DOHH2 (cell line): ENCODE results near the gene IL1R1.

Experiments
- H3F3A ChIP-seq: fragments of 200-600 bp; sonication (generic), shearing (Covaris generic); 2 replicates; pipeline ENCODE4 v1.6.0; 2016; ENCODE audit warnings: antibody characterized with exemption, mild to moderate bottlenecking; ENCODE audit not compliant: control insufficient read depth, insufficient read depth
- H3K27ac ChIP-seq: fragments of 200-600 bp; sonication (generic); 2 replicates; pipeline ENCODE4 v1.5.1; 2014; ENCODE audit warnings: low read depth, mild to moderate bottlenecking, low read length, moderate library complexity
- H3K27me3 ChIP-seq: fragments of 200-600 bp; sonication (generic); 2 replicates; pipeline ENCODE4 v1.6.1; 2014; ENCODE audit warnings: mild to moderate bottlenecking, low read length, mixed read lengths; ENCODE audit not compliant: control insufficient read depth
- H3K36me3 ChIP-seq: fragments of 200-600 bp; sonication (generic); 2 replicates; pipeline ENCODE4 v1.6.1; 2014; ENCODE audit warnings: mild to moderate bottlenecking, low read length, moderate library complexity, mixed read lengths; ENCODE audit not compliant: control insufficient read depth
- H3K4me1 ChIP-seq: fragments of 200-600 bp; sonication (generic); 2 replicates; pipeline ENCODE4 v1.6.1; 2014; ENCODE audit warnings: mild to moderate bottlenecking, low read length, mixed read lengths; ENCODE audit not compliant: control insufficient read depth
- H3K4me2 ChIP-seq: fragments of 200-600 bp; sonication (generic); 2 replicates; pipeline ENCODE4 v1.6.0; 2014; ENCODE audit warnings: mild to moderate bottlenecking, low read length, moderate library complexity
- H3K4me3 ChIP-seq: fragments of 200-600 bp; sonication (generic); 2 replicates; pipeline ENCODE4 v1.5.1; 2014; ENCODE audit warnings: mild to moderate bottlenecking, low read length, mixed read lengths
- H3K79me2 ChIP-seq: fragments of 200-600 bp; sonication (generic); 2 replicates; pipeline ENCODE4 v1.6.1; 2014; ENCODE audit warnings: mild to moderate bottlenecking, low read length, mixed read lengths; ENCODE audit not compliant: control insufficient read depth
- H3K9me2 ChIP-seq: fragments of 200-600 bp; sonication (generic); replicated peaks from 2 replicates; pipeline ENCODE4 v1.6.1; 2014; ENCODE audit warnings: mild to moderate bottlenecking, low read length, mixed read lengths; ENCODE audit not compliant: control insufficient read depth
- H3K9me3 ChIP-seq: fragments of 200-600 bp; sonication (generic); 2 replicates; pipeline ENCODE4 v1.6.1; 2014; ENCODE audit warnings: antibody characterized with exemption, low read length, mixed read lengths; ENCODE audit not compliant: control insufficient read depth, insufficient read depth
- H4K20me1 ChIP-seq: fragments of 200-600 bp; sonication (generic); 2 replicates; pipeline ENCODE4 v1.6.0; 2014; ENCODE audit warnings: low read depth, mild to moderate bottlenecking, antibody characterized with exemption, low read length, moderate library complexity; ENCODE audit not compliant: control insufficient read depth, insufficient read depth
- EZH2phosphoT487 ChIP-seq: fragments of 200-600 bp; sonication (generic); IDR thresholded peaks from 2 replicates; pipeline ENCODE4 v1.6.1; 2017; ENCODE audit warnings: borderline replicate concordance, mild to moderate bottlenecking, antibody characterized with exemption, low read length, moderate library complexity, mixed read lengths
- TF ChIP-seq, protein P1 (sequence below): fragments of 200-600 bp; sonication (generic); IDR thresholded peaks from one replicate; pipeline ENCODE4 v1.5.1; 2014; ENCODE audit warnings: antibody characterized with exemption, mild to moderate bottlenecking, low read depth, low read length; ENCODE audit not compliant: poor library complexity, severe bottlenecking

Gene IL1R1

GRCh38 chr2:102120261-102120660, 22.3 kb upstream of the IL1R1 start:
- Histone ChIP-seq H3K79me2 (no peaks in the 10 kb centered on the region), H3K27ac (no peak overlapping the region), H3K27me3 (no peaks in the 10 kb centered on the region)

GRCh38 chr2:102120701-102121159, 21.8 kb upstream of the IL1R1 start:
- Histone ChIP-seq H4K20me1 (no peaks in the 10 kb centered on the region), H3F3A (no peaks in the 10 kb centered on the region), H3K9me2 (no peaks in the 10 kb centered on the region), H3K27ac (no peak overlapping the region), H3K4me3 (no peak overlapping the region), H3K36me3 (no peaks in the 10 kb centered on the region), H3K4me2 (no peak overlapping the region), H3K79me2 (no peaks in the 10 kb centered on the region), H3K27me3 (no peaks in the 10 kb centered on the region), H3K9me3 (no peaks in the 10 kb centered on the region), H3K4me1 (no peaks in the 10 kb centered on the region)
- TF ChIP-seq, protein P1, sequence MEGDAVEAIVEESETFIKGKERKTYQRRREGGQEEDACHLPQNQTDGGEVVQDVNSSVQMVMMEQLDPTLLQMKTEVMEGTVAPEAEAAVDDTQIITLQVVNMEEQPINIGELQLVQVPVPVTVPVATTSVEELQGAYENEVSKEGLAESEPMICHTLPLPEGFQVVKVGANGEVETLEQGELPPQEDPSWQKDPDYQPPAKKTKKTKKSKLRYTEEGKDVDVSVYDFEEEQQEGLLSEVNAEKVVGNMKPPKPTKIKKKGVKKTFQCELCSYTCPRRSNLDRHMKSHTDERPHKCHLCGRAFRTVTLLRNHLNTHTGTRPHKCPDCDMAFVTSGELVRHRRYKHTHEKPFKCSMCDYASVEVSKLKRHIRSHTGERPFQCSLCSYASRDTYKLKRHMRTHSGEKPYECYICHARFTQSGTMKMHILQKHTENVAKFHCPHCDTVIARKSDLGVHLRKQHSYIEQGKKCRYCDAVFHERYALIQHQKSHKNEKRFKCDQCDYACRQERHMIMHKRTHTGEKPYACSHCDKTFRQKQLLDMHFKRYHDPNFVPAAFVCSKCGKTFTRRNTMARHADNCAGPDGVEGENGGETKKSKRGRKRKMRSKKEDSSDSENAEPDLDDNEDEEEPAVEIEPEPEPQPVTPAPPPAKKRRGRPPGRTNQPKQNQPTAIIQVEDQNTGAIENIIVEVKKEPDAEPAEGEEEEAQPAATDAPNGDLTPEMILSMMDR: no peak

More at GRCh38 chr2:102120261-102120660, 22.3 kb upstream of the IL1R1 start:
- Histone ChIP-seq H4K20me1 (no peaks in the 10 kb centered on the region), H3K4me1 (no peaks in the 10 kb centered on the region), H3K4me2 (no peak overlapping the region), H3K9me2 (no peaks in the 10 kb centered on the region), H3K36me3 (no peaks in the 10 kb centered on the region), H3F3A (no peaks in the 10 kb centered on the region), H3K4me3 (no peak overlapping the region), H3K9me3 (no peaks in the 10 kb centered on the region)
- TF ChIP-seq EZH2phosphoT487: no peak
- TF ChIP-seq, protein P1: no peak

DNA sequence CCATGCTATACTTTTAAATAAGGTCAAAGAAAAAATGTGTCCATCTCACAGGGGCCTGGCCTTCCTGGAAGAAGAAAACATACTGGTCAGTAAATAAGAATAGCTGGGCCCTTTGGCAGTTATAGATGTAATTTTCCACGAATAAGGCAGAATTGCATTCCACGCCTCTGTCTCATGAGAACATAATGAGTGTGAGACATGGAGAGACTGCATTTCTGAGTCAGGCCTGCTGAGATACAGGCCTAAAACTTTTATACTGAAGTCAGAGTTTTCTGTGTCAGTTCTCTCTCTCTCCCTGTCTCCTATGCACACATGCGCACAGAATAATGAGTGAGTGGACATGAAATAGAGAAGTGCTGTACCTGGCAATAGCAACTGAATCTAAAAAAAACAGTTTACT, 20.4 kb upstream of the IL1R1 start:
- Histone ChIP-seq H3K36me3 (no peaks in the 10 kb centered on the region), H4K20me1 (no peaks in the 10 kb centered on the region), H3K4me2 (no peak overlapping the region), H3K27me3 (no peaks in the 10 kb centered on the region), H3F3A (no peaks in the 10 kb centered on the region), H3K9me2 (no peaks in the 10 kb centered on the region; the same call in 1 of the 2 replicates), H3K79me2 (no peaks in the 10 kb centered on the region), H3K9me3 (no peaks in the 10 kb centered on the region), H3K27ac (no peak overlapping the region), H3K4me1 (no peaks in the 10 kb centered on the region), H3K4me3 (no peak overlapping the region)
- TF ChIP-seq, protein P1: no peak
- TF ChIP-seq EZH2phosphoT487: no peak
